Measurements from ENCODE around the gene MAP3K5. TPM values are rescaled to one million over a fixed set of nuclear protein-coding genes. Genes with fewer than 3 reads are reported as not detected.
"Not testable (repeated sequence)": the region's sequence is repeated elsewhere in the genome, so short reads cannot be mapped to it uniquely, and the experiment has no call there.

Gene MAP3K5
- total RNA-seq, 1 donor from 2014 or later: 54.6 TPM

DNA sequence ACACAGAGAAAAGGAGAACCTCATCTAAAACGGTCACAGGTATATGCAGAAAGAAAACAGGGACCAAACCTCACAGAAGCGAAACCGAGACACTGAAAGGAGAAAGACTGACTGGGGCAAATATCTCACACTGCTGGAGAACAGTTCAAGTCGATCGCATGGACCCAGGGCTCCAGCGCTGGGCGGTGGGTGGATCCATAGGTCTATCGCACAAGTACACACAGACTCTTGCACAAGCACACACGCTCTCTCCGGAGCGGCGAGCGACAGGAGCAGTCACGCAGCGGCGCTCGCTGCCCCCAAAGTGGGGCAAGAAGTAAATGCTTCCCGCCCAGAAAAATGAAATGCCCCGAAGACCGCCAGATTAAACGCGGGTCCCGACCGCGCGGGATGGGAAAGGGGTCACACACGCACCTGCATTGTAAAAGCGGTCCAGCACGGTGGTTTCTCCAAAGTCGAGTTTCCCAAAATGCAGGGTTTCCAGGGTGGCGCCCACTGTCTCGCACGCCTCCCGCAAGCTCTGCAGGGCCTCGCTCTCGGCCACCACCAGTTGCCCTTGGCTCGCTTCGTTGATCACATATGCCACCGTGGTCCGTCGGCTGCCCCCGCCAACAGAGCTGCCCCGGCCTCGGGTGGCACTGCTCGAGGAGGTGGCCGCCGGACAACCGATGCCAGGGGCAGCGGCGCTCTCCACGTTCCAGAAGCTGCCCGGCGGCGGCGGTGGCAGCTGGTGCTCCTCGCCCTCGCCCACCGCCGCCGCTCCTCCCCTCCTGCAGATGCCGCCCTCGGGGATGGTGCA lies 782 bp downstream of the MAP3K5 start:
- peak; percentile 74 for DNase-seq (ENCODE audit: low spot score)

DNA sequence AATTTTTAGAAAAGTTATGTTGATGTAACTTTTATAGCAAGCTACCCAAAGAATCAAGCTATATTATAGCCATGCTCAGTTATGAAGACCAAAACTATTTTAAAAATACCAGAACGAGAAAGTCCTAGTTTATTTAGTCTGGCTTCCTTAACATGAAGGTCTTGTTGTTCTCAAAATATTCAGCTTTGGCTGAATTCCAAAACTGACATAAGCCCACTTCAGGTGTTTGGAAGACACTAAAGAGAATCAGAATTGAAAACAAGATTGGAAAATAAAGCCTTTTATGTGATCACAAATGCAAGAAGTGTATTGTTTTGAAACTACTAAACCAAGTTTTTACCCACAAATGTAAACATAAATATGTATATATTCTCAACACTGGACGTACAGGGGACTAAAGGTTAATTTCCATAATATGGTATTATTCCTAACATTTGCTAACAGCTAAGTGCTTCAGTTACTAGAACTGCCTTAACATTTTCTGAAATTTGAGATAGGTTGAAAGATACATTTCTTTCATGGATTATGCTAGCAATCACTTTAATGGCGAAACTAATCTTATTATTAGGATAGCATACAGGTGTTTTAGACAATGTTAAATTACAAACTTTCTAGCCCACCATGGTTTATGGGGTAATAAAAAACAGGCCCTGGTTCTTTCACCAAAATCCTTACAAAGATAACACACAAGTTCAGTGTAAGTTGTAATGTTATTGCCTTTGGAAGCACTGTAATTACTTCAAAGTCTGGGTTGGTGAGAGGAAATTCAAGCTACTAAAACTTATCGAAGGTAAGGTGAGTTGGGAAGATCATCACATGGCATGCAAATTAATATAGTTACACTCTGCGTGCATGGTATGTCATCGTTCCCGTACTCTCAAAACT lies 1.6 kb downstream of the MAP3K5 start:
- DNase-seq (ENCODE audit: low spot score): no peak

DNA sequence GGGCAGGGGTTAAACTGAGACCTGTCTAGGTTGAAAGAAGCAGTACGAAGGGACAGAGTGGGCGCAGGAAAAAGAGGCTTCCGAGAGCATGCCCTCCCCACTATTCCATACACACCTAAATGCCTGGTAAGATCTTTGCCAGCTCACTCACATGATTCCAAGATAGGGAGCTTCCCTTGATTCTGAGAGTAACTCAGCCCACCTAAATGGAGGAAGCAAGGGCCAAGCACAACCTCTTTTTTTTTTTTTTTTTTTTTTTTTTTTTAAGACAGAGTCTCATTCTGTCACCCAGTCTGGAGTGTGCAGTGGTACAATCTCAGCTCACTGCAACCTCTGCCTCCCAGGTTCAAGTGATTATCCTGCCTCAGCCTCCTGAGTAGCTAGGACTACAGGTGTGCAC lies 2.8 kb downstream of the MAP3K5 start:
- DNase-seq (ENCODE audit: low spot score): not testable (repeated sequence)

DNA sequence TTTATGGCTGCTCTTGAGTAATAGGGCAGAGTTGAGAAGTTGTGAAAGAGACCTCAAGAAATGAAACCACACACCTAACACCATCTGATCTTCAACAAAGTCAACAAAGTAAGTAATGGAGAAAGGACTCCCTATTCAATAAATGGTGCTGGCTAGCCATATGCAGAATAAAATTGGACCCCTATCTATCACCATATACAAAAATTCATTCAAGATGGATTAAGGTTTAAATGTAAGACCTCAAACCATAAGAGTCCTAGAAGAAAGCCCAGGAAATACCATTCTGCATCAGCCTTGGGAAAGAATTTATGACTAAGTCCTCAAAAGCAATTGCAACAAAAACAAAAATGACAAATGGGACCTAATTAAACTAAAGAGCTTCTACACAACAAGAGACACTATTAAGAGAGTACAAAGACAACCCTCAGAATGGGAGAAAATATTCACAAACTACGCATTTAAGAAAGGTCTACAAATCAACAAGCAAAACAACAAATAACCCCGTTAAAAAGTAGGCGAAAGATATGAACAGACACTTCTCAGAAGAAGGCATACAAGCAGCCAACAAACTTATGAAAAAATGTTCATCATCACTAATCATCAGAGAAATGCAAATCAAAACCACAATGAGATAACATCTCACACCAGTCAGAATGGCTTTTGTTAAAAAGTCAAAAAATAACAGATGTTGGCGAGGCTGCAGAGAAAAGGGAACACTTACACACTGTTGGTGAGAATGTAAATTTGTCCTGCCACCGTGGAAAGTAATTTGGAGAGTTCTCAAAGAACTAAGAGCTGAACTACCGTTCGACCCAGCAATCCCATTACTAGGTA lies 4.0 kb downstream of the MAP3K5 start:
- no peak for DNase-seq (ENCODE audit: low spot score)

DNA sequence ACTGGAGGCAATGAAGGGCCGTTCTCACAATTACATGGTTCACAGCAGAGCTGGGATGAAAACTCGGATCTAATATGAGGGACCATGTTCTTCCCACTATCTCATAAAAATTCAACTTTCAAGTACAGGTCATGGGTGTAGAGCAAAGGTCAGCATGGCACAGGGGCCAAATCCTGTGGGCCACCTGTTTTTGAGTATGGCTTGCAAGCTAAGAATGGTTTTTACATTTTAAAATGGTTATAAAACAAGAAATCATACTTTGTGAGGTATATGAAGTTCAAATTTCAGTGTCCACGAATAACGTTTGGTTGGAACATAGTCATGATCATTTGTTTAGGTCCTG lies 4.6 kb downstream of the MAP3K5 start:
- no peak for DNase-seq (ENCODE audit: low spot score)

DNA sequence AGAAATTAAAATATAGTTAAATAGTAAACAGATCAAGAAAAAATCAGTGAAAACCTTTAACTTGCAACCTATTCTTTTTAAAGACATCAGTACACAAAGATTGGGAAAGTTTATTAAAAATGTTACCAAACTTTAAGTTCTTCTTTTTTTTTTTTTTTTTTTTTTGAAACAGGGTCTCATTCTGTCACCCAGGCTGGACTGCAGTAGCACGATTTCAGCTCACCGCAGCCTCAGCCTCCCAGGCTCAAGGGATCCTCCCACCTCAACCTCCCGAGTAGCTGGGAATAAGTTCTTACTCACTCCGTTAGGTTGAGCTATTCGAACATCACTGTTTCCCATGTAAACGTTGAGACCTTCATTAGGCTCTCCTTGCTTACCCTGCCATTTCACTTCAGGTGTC lies 5.6 kb downstream of the MAP3K5 start:
- DNase-seq (ENCODE audit: low spot score): no peak

DNA sequence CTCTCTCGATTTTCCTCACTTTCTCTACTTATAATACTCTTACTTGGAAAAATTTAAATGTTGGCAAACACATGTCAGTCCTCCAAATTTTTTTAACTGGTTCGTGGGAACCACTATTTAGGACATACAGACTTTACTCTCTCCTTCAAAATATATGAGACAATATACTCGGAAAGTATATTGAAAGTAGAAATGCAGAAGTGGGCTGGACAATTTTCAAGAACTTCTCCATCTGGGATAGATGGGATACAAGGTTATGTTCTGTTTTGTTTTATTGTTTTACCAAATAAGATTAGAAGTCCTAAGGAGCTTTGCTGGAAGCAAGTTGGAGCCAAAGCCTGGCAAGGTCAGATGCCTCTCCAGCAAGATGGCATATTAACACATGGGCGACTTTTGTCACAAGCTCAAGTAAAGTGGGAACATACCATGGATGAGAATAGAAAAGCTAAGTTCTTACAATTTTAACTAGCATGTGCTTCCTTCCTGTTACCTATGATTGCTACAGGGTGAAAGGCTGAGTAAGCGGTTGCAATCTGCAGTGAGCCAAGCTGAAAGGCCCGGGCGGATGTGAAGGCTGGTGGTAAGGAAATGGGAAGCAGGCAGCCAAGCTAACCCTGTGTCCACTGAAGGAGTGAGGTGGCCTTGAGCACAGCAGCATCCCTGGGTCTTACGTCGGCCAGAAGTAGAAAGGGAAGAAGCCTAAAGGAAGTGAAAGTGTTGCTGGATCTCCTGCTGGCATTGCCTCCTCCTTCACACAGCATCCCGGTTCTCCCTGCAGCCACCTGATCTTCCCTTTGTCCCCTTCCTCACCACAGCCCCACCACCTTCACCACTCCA lies 7.1 kb downstream of the MAP3K5 start:
- DNase-seq (ENCODE audit: low spot score): peak; percentile 68

DNA sequence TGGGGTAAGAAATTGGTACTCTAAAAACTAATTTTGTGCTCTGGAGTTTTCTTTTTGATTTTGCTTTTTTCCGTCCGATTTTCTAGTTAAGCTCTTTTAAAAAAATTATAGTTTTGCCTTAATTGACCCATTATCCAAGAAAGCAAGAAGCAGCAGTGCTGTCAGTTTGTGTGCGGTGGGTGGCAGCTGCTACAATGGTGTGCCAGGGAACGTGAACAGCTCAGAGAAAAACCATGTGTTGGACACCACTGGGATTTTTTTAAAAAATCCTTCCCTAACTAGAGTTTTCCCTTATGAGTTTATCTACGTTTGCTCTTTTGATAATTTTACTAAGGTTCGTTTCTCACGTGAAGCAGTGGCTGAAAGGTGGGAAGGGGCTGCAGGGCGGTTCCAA lies 8.0 kb downstream of the MAP3K5 start:
- no peak for DNase-seq (ENCODE audit: low spot score)

DNA sequence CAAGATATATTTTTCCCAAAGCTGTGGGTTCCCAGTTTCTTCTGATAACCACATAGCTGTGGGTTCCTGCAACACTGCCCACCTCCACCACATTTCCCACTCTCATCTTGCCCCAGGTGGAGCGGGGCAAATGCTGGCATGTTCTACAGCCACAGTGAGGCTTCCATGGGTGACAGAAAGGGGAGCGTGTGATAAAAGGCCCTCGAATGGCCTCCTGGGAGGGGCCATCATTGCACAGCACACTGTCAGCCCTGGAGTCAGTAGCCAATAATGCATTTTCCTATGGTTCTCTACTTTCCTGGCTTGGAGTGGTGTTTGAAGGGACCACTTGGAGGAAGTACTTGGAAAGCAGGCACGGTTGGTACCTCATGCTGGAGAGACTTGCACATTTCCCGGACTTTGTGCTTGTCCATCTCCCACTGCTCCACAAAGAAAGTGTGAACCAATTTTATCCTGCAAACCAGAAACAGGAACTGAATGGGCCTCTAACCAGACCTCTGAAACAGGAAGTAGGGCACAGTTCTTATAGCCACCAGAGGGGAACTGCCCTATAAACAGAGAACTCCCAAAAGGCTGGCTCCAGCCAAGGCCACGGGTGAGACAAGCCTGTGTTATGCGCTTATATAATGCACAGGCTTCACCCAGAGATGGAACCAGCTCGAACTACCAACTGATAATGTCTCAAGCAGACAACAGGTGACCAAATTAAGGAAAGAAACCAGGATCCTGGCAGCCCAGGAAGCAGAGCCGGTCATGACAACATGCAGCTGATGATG lies 8.6 kb downstream of the MAP3K5 start:
- no peak for DNase-seq (ENCODE audit: low spot score)

DNA sequence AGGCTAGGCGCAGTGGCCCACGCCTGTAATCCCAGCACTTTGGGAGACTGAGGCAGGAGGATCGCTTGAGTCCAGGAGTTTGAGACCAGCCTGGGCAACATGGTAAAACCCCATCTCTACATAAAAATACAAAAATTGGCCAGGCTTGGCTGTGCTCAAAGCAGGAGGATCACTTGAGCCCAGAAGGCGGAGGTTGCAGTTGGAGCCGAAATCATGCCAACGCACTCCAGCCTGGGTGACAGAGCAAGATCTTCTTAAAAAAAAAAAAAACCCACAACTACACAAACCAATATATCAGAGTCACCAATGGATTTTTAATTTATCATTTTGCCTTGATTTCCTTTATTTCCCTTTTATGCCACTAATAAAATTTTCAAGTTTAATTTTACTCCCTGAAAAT lies 9.3 kb downstream of the MAP3K5 start:
- DNase-seq (ENCODE audit: low spot score): no peak

DNA sequence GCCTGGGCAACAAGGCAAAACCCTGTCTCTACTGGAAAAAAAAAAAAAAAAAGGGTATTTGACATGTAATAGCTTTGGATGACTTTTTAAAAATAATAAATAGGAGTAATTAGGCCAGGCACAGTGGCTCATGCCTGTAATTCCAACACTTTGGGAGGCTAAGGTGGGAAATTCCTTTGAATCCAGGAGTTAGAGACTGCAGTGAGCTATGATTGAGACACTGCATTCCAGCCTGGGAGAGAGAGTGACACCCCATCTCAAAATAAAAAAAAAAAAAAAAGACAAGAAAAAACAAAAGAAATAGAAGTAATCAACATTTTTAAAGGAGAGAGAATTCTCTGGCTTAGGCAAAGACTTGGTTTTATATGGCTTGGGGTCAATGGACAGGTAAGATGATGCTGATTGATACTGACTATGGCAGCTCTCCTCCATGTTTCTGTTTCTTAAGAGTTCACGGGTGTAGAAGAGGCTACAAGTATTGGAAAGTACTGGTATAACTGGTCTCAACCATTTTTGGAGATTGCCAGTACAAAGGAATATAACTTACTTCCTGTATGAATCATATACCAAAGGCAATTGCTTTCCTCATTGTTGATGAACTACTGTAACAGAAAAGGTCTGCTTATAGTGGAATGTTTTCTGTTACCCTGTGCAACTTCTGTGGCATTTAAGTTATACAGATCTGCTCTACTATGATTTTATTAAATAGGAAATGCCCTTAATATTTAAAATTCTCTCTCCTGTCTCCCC lies 10.1 kb downstream of the MAP3K5 start:
- DNase-seq (ENCODE audit: low spot score): no peak

DNA sequence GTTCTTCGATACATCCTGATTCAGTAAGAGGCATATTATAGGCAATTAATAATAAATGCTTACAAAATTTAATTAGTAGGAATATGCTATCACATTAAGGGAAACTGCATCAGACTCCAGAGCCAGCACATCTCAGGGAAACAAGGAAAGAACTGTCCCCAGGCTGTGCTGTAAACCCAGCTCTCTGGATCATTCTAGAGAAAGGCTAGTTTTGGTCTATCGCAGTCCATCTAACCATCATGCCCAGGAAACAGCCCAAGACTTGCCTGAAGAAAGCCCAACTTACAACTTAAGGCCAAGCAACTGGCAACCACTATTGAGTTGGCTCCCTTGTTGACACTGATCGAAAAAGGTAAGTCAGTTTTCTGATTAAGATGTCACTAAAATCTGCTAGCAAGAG lies 11.3 kb downstream of the MAP3K5 start:
- no peak for DNase-seq (ENCODE audit: low spot score)

DNA sequence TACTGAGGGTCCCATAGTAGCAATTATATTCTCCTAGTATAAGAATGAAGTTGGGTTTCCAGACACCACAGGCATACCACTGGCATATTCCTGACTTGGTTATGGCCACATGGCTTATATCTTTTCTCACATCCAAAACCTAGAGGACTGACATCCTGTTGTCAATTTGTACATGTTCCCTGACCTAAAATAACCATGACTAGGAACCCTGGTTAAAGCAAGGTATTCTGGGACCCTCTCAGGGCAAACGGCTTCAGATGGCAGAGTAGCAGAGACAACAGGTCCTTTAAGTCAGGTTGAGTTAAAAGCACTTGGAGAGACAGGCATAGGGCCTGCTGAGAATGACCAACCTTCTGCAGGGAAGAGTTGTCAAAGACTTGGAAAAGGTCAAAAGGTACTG lies 12.6 kb downstream of the MAP3K5 start:
- no peak for DNase-seq (ENCODE audit: low spot score)

DNA sequence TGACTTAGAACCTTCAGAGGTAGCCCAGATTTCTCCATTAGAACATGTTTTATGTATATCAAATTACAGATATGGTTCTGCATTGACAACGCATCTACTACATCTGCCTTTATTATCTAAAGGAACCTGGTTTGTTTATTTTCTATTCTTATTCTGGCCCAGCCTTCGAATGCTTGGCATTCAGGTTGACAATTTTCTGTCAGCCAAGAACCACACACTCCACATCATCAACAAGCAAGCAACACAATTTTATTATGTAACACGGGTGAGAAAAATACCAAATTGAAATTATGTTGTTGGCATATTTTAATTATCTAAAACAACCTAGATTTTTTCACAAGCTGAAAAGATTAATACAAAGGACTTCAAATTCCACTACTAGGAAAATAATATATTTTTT lies 14.6 kb downstream of the MAP3K5 start:
- no peak for DNase-seq (ENCODE audit: low spot score)

DNA sequence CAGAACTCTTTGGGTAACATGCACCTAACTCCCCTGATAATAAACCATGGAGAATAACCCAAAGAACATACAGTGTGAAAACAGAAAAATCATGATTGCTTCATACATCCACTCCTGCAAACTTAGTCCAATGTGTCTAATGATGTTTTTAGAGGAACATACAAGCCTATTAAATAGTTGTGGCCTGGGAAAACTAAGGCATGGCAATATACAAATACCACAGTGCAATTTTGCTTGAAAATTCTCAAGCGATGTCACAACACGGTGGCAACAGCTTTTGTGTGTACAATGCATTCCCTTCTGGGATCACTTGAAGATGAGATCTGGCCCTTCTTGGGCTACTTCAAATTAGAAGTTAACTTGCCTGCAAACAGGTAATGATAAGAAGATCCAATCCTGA lies 16.7 kb downstream of the MAP3K5 start:
- no peak for DNase-seq (ENCODE audit: low spot score)

DNA sequence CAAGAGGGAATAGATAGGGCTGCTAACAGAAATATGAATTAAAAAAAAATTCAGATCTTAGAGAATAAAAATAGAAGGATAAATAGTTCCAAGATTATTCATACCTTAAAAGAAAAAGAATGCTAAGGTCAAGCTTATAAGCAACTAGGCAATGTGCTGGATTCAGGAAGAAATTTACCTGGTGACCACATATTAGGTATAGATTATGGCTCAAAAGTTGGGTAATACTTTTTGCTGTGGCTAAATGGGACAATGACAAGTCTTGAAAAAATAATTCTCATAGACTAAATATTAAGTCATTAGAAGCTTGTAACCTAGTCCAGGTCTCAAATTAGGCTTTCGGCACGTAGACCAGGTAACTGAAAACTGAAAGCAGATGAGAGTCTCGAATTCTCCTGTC lies 17.2 kb downstream of the MAP3K5 start:
- DNase-seq (ENCODE audit: low spot score): no peak

DNA sequence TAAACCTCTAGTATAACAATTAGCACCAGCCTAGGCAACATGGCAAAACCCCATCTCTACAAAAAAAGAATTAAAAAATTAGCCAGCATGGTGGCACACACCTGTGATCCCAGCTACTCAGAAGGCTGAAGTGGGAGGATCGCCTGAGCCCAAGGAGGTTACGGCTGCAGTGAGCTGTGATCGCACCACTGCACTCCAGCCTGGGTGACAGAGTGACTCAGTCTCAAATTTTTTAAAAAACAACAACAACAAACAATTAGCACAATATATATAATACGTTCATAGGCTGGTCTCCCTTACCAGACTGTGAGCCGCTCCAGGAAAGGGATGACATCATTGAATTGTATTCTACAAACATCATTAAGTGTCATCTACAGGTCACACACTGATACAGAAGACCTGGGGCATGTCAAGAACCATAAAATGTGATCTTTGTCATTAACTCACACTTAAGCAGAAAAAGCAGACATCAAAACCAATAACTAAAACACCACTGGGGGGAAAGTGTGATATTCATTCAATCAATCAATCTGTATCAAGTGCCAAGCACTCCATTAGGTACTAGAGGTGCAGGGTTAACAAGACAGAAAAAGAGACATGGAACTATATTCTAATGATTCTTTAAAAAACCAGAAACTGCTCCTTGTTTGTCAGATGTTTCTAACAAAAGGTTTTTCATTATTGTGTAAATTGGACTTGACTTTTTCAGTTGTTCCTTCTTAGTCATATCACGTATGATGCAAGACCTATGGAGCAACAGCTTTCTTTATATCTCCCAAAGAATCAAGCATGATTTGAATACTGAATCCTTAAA lies 17.8 kb downstream of the MAP3K5 start:
- DNase-seq (ENCODE audit: low spot score): no peak

DNA sequence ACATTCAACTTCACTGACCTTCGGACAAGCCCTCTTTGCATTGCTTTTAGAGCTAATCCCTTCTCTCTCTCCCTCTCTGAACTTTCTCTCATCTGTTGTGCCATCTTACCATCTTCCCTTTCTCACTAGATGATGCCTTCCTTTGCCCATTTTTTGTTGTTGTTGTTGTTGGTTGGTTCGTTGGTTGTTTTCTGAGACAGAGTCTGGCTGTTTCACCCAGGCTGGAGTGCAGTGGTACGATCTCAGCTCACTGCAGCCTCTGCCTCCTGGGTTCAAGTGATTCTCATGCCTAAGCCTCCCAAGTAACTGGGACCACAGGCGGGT lies 18.8 kb downstream of the MAP3K5 start:
- DNase-seq (ENCODE audit: low spot score): no peak

All from ureter (tissue), 1 donor.